ENCODE measurements around the gene ABLIM3.
"Not testable (repeated sequence)": the region's sequence is repeated elsewhere in the genome, so short reads cannot be mapped to it uniquely, and the experiment has no call there.

ABLIM3 gene

DNA sequence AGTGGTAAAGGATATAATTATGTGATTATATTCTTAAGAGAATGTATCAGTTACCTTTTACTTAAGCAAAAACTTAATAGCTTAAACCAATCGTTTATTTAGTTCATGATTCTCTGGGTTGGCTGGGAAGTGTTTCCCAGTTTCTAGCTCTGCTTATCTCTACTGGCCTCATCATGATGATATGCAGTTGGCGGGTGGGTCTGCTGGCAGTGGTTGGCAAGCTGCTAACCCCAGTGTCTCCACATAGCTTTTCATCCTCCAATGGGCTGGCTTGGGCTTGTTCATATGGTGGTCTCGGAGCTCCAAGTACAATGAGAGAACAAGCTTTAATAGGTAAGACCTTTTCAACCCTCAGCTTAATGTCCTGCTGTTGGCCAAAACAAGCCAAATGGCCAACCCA, 43.8 kb downstream of the ABLIM3 start:
- no peak for DNase-seq (ENCODE audit: low read depth in 1 of 2, low spot score in 1 of 2)

DNA sequence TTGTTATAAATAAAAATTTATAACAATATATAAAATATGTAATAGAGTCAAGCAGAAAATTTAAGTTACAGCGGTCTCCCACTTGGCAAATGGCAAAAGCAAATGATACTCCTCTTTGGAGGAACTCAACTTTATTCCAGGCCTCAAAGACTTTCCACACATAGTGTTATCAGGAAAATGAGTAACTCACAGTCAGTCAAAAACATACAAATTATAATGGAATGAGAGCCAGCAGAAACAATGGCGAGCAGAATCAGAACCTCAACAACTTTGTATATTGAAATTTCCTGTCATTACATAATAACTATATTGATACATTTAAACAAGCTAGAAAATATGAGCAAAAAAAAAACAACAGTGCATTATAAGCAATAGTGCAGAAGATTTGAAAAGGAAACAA, 45.2 kb downstream of the ABLIM3 start:
- no peak for DNase-seq (ENCODE audit: low read depth in 1 of 2, low spot score in 1 of 2)

DNA sequence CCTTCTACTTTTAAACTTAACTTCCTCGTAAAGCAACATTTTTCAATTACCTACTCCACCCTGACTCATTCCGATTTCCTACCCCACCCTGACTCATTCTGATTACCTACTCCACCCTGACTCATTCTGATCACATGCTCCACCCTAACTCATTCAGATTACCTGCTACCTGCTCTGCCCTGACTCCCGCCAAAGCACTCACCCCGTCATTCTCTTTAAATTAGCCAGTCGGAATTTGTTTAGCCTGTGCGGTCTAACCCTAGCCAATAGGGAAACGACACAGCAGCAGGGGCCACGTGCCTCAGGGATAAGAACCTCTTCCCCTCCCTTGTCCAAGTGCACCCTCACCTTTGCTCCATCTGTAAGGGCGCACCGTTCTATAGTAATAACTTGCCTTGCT, 46.3 kb downstream of the ABLIM3 start:
- not testable (repeated sequence) for DNase-seq (ENCODE audit: low read depth in 1 of 2, low spot score in 1 of 2)

DNA sequence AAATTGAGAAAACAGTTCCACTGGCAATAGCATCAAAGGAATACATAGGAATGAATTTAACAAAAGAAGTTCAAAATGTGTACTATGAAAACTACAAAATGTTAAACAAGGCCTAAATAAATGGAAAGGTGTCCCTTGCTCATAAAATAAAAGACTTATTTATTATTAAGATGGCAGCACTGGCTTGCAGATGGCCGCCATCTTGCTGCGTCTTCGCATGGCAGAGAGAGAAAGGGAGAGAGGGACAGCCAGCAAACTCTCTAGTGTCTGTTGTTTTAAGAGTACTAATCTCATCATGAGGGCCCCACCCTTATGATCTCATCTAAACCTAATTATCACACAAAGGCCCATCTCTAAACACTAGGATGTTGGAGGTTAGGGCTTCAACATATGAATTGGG, 47.1 kb downstream of the ABLIM3 start:
- no peak for DNase-seq (ENCODE audit: low read depth in 1 of 2, low spot score in 1 of 2)

DNA sequence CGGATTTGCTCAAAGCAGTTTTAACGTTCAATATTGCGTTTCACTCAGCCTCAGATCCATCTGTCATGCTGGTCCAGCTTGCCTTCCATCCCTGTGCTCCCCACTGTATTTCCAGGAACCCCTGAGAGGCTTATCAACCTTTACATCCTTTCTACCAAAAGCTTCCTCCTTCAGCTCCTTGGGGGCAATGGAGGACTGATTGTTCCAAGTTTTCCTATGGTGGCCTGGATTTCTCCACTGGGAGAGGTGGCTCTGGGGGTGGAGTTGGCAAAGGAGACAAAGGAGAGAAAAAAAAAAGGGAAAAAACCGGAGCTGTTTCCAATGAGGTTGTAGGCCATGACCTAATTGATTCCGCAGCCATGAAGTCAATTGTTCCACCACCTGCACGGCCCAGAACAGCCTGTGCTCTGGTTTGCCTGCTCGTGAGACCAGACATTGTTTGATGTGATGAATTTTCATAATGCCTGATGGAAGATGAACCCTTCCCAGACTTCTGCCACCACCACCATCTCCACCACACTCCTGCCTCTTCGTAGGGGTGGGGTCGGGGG, 54.1 kb downstream of the ABLIM3 start:
- DNase-seq (ENCODE audit: low read depth in 1 of 2, low spot score in 1 of 2): no peak

DNA sequence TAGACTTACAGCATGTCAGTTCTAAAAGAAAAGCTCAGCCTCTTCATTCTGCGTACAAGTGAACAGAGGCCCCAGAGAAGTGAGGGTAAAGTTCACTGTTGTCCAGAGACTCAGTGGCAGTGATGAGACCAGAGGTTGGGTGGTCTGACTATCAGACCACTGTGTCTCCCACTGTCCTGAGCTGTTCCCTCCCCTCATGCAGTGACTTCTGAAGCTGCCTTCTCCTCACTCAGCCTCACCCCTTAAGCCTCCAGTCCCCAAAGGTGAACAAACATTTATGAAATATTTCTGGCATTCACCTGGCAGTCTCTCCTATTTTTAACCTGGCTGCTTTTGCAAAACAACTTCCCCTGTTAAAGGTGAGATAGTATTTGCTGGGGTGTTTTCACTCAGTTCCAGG, 54.7 kb downstream of the ABLIM3 start:
- no peak for DNase-seq (ENCODE audit: low read depth in 1 of 2, low spot score in 1 of 2)

DNA sequence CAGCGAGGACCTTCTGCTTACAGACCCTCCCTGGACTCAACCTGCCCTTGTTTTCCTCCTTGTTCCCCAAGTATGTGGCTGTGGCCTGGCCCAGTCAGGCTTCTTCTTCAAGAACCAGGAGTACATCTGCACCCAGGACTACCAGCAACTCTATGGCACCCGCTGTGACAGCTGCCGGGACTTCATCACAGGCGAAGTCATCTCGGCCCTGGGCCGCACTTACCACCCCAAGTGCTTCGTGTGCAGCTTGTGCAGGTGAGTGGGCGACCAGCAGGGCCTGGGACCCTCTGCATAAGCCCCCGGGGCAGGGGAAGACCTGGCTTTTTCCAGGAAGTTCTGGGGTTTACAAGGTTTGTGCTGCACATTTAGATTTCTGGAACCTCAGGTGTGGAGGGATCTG, 56.9 kb downstream of the ABLIM3 start:
- no peak for DNase-seq (ENCODE audit: low read depth in 1 of 2, low spot score in 1 of 2)

DNA sequence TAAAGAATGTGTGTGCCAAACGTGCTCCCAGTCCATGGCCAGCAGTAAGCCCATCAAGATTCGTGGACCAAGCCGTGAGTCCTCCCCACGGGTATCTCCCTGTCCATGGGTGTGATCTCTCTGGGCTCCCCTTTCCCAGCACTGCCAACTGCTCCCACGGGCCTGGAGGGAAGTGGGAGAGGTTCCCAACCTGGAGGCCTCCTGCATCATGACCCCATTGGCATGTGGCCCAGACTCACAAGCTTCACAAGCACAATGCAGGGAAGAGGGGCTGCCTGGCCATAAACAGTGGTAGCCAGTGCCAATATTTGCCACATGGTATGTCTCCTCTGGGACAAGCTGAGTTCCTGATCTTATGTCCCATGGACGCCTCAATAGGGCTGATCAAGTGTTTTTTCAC, 59.1 kb downstream of the ABLIM3 start:
- DNase-seq (ENCODE audit: low read depth in 1 of 2, low spot score in 1 of 2): no peak

DNA sequence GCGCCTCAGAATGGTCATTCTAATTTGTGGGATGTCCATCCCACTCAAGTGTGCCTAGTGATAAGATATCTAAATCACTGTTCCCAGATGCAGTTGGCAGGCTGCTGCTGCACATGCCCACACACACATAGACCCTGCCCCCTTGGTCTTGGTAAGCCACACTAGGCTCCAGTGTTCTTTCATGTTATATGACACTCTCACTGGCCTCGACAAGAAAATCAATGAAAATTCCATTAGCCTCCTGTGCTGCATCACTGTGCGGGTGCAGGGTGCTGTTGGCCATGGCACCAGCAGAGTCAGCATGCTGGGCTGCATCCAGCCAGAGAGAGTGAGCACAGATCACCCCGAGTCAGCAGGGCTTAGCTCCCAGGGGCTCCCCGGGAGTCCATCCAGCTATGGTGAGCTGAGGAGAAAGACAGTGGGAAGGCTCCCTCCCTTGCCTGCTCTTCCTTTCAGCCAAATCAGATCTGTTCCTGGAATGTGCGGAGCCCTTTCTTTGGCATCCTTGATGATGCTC, 59.9 kb downstream of the ABLIM3 start:
- DNase-seq (ENCODE audit: low read depth in 1 of 2, low spot score in 1 of 2): no peak

DNA sequence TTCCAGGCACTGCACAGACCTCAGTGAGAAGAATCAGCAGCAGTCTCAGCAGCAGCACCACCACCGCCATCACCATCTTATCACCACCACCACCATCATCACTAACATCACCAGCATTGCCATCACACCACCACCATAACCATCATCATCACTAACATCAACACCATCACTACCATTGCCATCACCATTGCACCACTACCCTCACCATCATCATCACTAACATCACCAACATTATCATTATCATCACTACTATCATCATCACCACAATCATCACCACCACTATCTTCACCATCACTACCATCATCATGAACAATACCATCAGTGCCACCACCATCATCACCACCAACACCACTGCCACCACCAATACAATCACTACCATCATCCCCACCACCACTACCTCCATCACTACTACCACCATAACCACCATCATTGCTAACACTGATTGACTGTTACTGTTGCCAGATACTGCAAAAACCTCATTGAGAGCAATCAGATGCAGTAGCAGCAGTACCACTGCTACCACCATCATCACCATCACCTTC, 61.7 kb downstream of the ABLIM3 start:
- no peak for DNase-seq (ENCODE audit: low read depth in 1 of 2, low spot score in 1 of 2)

DNA sequence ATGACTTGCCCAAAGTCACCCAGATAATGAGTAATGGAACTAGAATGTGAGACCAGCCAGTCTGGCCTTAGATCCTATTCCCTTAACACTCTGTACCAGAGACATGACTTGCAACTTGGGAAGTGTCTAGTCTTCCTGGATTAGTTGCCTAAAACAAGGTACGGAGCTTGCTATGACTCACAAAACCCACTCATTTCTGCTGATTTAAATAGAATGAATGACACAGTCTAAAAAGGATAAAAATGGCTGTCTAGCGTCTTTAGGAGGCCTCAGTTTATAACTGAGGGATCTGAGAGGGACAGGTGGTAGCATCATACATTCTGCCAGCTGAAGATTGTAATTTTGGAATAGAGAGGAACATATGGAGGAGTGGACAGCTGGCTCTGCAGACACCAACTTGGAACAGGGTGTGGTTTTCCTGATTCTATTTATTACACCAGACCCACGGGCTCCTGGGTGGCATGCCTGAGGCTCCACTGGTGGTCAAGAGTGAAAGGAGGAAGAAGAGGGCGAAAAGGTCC, 62.7 kb downstream of the ABLIM3 start:
- no peak for DNase-seq (ENCODE audit: low read depth in 1 of 2, low spot score in 1 of 2)

DNA sequence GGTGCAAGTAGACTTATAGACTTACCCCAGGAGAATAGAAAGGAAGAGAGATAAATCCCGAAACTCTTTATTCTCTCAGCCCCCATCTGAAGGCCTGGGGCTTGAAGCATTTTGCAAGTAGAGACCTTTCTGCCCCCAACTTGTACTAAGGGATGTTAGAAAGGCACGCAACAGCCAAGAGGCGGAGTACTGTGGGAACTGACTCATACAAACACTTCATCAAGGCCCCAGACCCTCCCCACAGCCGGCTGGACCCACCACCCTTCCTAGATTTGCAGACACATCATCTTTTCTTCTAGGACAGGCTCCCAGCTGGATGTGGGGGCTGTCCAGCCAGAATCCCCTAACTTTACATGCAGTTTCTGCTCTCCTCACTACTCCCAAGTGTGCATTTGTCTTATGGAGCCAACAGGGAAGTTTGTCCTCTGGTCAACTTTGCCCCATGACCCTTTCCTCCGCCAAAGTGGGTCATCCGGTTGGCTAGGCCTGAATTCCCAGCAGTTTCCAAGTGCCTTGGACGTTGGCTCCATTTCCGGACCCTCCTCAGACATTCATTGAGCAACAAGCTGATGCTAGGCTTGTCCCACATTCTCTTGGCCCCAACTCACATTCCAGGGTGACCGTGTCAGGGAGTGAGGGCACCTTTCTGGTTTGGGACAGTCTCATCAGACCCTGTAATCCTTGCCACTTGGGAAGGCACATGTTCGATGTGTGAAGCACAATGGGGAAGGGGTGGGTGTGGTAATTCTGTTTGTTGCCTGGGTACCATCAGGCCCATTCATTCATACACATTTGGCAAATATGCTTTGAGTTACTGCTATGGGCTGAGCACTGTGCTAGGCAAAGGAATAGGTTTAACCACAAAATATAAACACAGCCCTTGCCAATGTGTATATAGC, 64.6 kb downstream of the ABLIM3 start:
- no peak for DNase-seq (ENCODE audit: low read depth in 1 of 2, low spot score in 1 of 2)

DNA sequence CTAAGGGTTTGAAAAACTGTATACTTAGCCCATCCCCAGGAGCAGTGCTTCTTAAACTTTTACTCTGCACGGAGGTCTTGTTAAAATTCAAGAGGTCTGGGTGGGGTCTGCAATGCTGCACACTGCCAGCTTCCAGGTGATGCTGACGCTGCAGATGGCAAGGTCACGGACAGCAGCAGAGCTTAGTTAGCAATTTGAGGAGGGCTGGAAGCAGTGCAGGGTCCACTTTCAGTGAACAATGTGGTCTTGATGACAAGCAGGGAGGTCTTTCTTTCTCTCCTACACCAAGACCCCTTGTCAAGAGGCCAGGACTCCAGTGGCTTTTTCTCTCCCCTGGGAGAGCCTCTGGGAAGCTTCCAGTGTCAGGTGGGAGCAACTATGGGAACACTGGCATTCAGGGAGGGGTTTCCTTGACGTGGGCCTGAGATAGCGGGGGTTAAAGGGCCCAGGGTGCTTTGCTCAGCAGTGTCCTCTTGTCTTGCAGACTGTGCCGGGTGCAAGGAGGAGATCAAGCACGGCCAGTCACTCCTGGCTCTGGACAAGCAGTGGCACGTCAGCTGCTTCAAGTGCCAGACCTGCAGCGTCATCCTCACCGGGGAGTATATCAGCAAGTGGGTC, 65.3 kb downstream of the ABLIM3 start:
- DNase-seq (ENCODE audit: low read depth in 1 of 2, low spot score in 1 of 2): no peak

DNA sequence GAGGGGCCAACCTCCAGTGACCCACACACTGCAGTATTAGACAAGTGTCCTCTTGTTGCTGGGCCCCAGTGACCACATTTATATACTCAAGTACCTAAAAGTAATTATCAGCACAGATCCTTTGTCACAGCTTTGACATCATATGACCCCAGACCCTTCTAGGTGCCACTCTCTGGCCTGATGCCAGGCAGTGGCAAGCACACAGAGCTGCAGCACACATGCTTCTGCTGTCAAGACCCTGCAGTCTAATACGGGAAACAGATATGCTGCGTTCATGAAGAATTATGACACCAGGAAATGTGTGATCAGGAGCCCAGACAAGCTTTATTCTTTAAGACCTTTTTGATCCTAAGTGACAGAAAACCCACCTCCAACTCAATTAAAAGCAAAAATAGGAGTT, 66.5 kb downstream of the ABLIM3 start:
- DNase-seq (ENCODE audit: low read depth in 1 of 2, low spot score in 1 of 2): no peak

DNA sequence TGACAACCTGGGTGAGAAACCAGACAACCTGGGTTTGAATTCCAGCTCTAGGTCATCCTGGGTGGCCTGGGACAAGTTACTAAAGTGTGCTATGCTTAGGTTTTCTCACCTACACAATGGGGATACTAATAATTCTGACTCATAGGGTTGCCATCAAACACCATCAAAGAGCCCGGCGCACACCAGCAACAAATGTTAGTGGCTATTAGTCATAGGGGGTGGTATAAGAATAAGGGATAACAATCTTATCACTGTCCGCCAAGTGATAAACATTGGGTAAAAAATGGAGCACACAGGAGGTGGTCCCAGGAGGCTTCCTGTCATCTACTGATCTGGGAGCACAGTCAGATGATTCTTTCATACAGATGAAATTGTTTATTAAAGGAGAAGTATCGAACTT, 68.9 kb downstream of the ABLIM3 start:
- DNase-seq (ENCODE audit: low read depth in 1 of 2, low spot score in 1 of 2): no peak

DNA sequence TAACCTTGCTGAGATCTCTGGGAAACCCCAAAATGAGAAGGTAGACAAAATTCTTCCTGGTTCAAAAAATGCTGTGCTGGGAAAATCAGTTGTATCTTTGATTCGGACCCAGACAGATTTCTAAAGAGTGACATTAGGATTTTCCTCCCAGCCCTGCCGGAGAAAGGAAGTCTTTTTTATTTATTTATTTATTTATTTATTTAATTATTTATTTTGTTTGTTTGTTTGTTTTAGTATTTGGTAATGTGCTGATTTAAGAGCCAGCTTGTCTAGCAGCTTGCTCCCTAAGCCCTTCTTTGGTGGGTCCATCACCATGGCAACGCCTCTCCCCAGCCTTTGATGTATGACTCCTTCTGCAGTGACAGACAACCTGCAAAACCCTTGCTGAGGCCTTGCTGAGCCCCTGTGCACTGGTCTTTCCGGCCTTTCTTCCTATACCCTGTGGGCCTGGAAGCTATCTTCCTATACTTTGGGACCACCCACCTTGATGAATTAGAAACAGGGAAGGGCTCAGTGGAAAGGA, 69.7 kb downstream of the ABLIM3 start:
- no peak for DNase-seq (ENCODE audit: low read depth in 1 of 2, low spot score in 1 of 2)

DNA sequence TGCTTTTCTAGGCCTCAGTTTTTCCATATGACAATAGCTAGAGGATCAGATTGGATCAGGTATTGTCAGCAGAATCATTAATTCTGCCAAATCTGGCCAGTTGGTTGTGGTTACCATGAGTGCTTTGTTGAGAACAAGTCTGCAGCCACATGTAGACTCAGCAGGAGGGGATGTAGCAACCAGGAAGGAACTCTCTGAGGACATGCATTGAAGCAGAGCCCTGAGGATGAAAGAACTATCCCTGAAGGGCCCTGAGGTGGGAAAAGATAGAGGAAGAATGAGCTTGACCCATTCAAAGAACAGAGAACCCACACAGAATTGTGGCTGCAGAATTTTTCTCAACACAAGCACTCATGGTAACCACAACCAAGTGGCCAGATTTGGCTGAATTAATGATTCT, 70.3 kb downstream of the ABLIM3 start:
- no peak for DNase-seq (ENCODE audit: low read depth in 1 of 2, low spot score in 1 of 2)

DNA sequence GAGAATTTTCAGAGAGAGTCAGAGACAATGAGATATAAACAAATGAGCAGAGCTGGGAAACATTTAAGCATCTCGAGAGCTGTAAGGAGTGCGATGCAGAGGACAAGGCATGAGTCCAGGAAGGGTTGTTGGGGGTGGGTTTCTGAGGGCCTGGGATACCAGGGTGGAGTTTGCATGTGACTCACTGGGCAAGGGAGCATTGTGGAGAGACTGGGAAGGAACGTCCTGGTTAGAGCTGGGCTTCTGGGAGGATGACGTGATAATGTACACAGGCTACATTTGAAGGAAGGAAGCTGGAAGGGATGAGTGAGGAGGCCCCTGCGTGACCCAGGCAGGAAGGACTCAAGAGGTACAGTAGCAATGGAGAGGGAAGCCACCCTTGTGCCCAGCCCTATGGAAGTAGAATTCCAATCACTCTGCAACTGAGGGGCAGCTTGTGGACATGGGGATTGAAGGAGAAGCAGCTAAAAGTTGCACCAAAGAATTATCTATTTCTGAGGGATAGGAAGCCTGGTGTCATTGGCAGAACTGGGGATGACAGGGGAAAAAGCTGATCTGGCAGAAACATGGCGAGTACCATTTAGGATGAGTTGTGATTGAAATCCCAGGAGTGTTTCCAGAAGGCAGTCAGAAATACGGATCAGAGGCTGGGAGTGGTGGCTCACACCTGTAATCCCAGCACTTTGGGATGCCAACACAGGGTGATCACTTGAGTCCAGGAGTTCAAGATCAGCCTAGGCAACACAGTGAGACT, 71.1 kb downstream of the ABLIM3 start:
- no peak for DNase-seq (ENCODE audit: low read depth in 1 of 2, low spot score in 1 of 2)

DNA sequence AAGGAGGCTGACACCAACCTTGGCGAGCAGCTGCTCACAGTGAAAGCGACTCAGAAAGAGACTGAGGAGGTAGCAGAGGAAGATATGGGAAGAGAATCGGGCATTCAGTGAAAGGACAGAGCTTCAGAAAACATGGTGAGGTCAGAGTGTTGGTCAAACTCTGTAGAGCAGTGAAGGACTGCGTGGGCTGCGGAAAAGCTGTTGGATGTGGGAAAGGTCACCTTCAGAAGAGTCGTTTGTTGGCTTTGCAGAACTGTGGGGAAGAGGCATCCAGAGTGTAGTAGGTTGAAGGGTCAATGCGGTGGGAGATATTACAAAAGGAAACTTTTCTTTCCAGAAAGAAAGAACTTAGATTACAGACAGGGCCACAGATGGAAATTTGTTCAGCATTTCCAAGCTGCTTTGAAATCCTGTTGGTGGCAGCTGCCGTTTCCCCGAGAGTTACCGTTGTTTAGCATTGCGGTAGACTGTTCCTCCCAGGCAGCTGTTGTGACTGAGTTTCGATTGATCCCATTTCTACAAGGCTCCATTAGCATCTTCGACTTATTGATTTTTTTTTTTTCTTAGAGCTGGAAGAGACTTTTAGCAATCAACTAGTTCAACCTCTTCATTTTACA, 72.1 kb downstream of the ABLIM3 start:
- DNase-seq (ENCODE audit: low read depth in 1 of 2, low spot score in 1 of 2): no peak

DNA sequence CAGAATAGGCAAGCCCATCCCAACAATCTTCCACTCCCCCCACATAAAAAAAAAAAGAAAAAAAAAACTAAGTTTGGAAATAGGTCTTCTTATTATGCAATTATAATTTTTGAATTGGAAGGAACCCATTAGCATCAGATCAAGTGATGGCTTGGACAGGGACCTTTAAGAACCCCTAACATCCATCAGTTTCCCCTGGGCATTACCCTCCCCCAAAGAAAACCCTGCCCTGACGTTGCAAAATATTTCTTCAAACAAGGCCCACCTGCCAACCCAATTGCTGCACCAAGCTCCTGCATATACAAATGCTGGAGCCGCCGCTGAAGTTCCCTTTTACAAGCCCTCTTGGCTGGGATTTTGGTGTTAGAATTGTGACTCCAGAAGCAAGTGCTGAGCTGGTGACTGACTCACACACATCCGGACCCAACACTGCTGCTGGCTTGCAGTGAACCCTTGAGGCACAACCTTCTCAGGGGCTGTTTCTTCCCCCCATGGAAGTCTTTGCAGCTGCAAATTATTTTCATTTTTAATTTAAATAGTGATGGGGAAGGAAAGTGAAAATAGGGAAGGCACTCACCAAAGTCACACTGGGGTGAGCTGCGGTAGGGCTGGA, 74.3 kb downstream of the ABLIM3 start:
- no peak for DNase-seq (ENCODE audit: low read depth in 1 of 2, low spot score in 1 of 2)
